ENCODE data around the gene CFAP100. TPM values are rescaled to one million over a fixed set of nuclear protein-coding genes. Genes with fewer than 3 reads are reported as not detected.

Gene CFAP100
- total and polyA plus RNA-seq, 2 donors: not detected

DNA sequence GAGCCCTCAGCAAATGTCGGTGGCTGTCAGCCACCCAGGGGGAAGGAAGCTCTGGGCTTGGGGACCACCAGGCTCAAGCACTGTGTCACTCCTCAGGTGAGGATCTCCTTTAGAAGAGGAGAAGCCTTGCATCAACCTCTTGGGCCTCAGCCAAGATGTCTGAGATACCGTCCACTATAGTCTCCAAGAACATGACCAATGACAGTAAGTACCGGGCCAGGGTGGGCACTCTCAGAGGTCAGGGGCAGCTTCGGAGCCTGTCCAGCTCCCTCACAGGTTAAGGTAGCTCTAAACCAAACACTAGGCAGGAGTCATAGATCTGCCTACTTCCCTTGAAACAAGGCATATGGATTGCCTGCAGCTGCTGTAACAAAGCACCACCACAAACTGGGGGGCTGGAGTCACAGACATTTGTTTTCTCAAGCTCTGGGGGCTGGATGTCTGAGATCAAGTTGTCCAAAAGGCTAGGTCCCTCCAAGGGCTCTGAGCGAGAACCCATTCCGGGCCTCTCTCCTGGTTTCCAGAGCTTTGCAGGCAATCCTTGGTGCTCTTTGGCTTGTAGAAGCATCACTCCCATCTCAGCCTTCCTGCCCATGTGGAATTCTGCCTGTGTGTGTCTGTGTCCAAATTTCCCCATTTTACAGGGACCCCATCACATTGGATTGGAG, 1.3 kb downstream of the CFAP100 start:
- no peak for DNase-seq (ENCODE audit: extremely low spot score)
- H3K4me3 ChIP-seq (ENCODE audit: low read depth, low read length): no peak overlapping the region

GRCh38 chr3:126396536-126396935, 1.8 kb downstream of the CFAP100 start:
- WGBS: 95% methylated on average over 5 of the region's 5 CpGs
- Histone ChIP-seq H3K27ac (ENCODE audit: low read depth) (no peak overlapping the region), H3K36me3 (ENCODE audit: insufficient read depth) (no peaks in the 10 kb centered on the region), H3K4me1 (ENCODE audit: insufficient read depth) (no peaks in the 10 kb centered on the region), H3K4me3 (ENCODE audit: low read depth, low read length) (no peak overlapping the region)
- no peak for DNase-seq (ENCODE audit: extremely low spot score)

More for the DNA sequence above, 1.3 kb downstream of the CFAP100 start:
- Histone ChIP-seq H3K27ac (ENCODE audit: low read depth) (no peak overlapping the region), H3K4me1 (ENCODE audit: insufficient read depth) (no peaks in the 10 kb centered on the region), H3K36me3 (ENCODE audit: insufficient read depth) (no peaks in the 10 kb centered on the region)
- 96% methylated on average over 6 of the region's 6 CpGs for WGBS

GRCh38 chr3:126397610-126398422, 3.1 kb downstream of the CFAP100 start:
- WGBS: 67% methylated on average over 13 of the region's 13 CpGs
- Histone ChIP-seq H3K27ac (ENCODE audit: low read depth) (no peak overlapping the region), H3K4me3 (ENCODE audit: low read depth, low read length) (no peak overlapping the region), H3K36me3 (ENCODE audit: insufficient read depth) (no peaks in the 10 kb centered on the region), H3K4me1 (ENCODE audit: insufficient read depth) (no peaks in the 10 kb centered on the region)
- no peak for DNase-seq (ENCODE audit: extremely low spot score)

- Histone ChIP-seq H3K36me3 (ENCODE audit: insufficient read depth) (no peaks in the 10 kb centered on the region), H3K27ac (ENCODE audit: low read depth) (no peak overlapping the region), H3K4me1 (ENCODE audit: insufficient read depth) (no peaks in the 10 kb centered on the region), H3K4me3 (ENCODE audit: low read depth, low read length) (no peak overlapping the region)
- 86% methylated on average over 14 of the region's 14 CpGs for WGBS
- no peak for DNase-seq (ENCODE audit: extremely low spot score)
Observed at GRCh38 chr3:126398423-126399350, 4.0 kb downstream of the CFAP100 start.

DNA sequence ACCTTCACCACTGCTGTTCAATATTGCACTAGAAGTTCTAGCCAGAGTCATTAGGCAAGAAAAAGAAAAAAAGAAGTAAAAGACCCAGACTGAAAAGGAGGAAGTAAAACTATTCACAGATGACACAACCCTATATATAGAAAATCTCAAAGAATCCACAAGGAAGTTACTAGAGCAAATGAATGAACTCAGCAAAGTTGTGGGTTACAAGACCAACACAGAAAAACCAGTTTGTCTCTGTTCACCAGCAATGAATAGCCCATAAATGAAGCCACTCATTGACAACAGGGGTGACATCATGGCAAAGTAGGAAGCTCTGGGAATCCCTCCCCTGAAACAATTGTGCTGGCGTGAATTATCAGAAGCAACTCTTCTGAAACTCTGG, 4.6 kb downstream of the CFAP100 start:
- Histone ChIP-seq H3K4me1 (ENCODE audit: insufficient read depth) (no peaks in the 10 kb centered on the region), H3K27ac (ENCODE audit: low read depth) (no peak overlapping the region), H3K4me3 (ENCODE audit: low read depth, low read length) (no peak overlapping the region), H3K36me3 (ENCODE audit: insufficient read depth) (no peaks in the 10 kb centered on the region)
- no peak for DNase-seq (ENCODE audit: extremely low spot score)
- WGBS: 86% methylated on average over 1 of the region's 1 CpG

DNA sequence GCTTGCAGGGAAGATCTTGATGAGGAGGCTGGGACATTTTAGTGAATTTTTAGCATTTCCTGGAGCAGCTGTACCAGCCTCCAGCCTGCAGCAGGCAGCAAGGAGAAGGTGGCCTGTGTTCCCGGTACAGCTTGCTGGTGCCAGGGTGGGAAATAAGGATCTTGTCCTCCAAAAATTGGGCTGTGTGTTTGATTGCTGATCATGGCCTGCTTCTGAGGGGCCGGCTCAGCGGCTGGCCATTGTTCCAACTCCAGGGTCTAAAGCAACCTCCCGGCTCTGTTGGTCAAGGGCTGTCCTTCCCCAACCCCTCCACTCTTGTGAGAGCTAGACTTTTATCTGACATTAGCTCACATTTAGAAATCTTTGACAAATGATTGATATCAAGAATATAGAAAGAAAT, 5.0 kb downstream of the CFAP100 start:
- 90% methylated on average over 4 of the region's 4 CpGs for WGBS
- no peak overlapping the region for H3K4me3 ChIP-seq (ENCODE audit: low read depth, low read length)
- no peaks in the 10 kb centered on the region for H3K4me1 ChIP-seq (ENCODE audit: insufficient read depth)
- no peak overlapping the region for H3K27ac ChIP-seq (ENCODE audit: low read depth)
- H3K36me3 ChIP-seq (ENCODE audit: insufficient read depth): no peaks in the 10 kb centered on the region
- no peak for DNase-seq (ENCODE audit: extremely low spot score)

GRCh38 chr3:126401611-126402160, 7.0 kb downstream of the CFAP100 start:
- H3K4me3 ChIP-seq (ENCODE audit: low read depth, low read length): no peak overlapping the region
- WGBS: 77% methylated on average over 8 of the region's 8 CpGs
- no peak overlapping the region for H3K27ac ChIP-seq (ENCODE audit: low read depth)
- no peaks in the 10 kb centered on the region for H3K36me3 ChIP-seq (ENCODE audit: insufficient read depth)
- no peak for DNase-seq (ENCODE audit: extremely low spot score)
- H3K4me1 ChIP-seq (ENCODE audit: insufficient read depth): no peaks in the 10 kb centered on the region

GRCh38 chr3:126402178-126402577, 7.5 kb downstream of the CFAP100 start:
- Histone ChIP-seq H3K4me1 (ENCODE audit: insufficient read depth) (no peaks in the 10 kb centered on the region), H3K27ac (ENCODE audit: low read depth) (no peak overlapping the region), H3K4me3 (ENCODE audit: low read depth, low read length) (no peak overlapping the region), H3K36me3 (ENCODE audit: insufficient read depth) (no peaks in the 10 kb centered on the region)
- no peak for DNase-seq (ENCODE audit: extremely low spot score)
- WGBS: 75% methylated on average over 6 of the region's 6 CpGs

GRCh38 chr3:126402666-126403302, 8.1 kb downstream of the CFAP100 start:
- Histone ChIP-seq H3K27ac (ENCODE audit: low read depth) (no peak overlapping the region), H3K4me3 (ENCODE audit: low read depth, low read length) (no peak overlapping the region), H3K36me3 (ENCODE audit: insufficient read depth) (no peaks in the 10 kb centered on the region), H3K4me1 (ENCODE audit: insufficient read depth) (no peaks in the 10 kb centered on the region)
- no peak for DNase-seq (ENCODE audit: extremely low spot score)
- 83% methylated on average over 12 of the region's 12 CpGs for WGBS

DNA sequence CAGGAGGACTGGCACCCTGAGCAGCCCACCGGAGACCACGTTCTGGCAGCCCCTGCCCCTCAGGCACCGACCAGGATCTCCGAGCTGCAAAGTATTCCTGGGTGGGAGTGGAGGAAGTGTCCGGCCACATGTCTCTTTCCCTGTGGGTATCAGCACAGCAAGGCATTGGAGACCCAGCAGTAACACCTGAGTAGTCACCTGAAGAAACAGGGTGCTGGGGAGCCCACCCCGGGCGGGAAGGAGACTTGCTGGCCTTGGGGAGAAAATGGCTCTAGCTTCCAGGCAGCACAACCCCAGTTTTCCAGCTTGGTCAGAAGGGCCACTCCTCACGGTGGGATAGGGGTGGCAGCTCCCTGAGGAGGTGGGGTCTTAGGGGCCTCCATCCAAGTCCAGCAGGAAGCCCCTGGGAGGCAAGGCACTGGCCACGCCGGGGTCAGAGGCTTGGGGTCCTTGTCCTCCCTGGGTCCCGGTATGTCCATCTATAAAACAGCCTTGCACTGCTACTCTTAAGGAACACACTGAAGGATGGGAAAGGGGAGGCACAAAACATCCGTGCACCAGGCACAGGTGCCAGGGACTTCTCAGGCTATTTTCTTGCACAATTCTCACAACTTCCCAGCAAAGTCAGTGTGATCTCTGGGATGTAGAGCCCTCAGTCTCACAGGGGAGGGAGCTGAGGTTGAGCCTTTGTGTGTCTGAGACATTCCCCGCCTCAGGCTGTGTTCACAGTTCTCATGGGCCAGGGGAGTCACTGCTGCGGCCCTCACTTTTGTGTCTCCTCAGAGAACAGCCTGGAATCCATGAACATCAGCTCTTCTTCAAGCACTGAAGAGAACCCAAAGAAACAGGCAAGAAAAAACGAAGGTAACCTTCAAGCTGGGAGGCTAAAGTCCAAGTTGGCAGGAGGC, 11.9 kb downstream of the CFAP100 start:
- WGBS: 82% methylated on average over 15 of the region's 15 CpGs
- Histone ChIP-seq H3K27ac (ENCODE audit: low read depth) (no peak overlapping the region), H3K4me1 (ENCODE audit: insufficient read depth) (no peaks in the 10 kb centered on the region), H3K36me3 (ENCODE audit: insufficient read depth) (no peaks in the 10 kb centered on the region), H3K4me3 (ENCODE audit: low read depth, low read length) (no peak overlapping the region)
- DNase-seq (ENCODE audit: extremely low spot score): no peak

GRCh38 chr3:126407412-126408044, 12.8 kb downstream of the CFAP100 start:
- no peak for DNase-seq (ENCODE audit: extremely low spot score)
- no peaks in the 10 kb centered on the region for H3K4me1 ChIP-seq (ENCODE audit: insufficient read depth)
- no peak overlapping the region for H3K27ac ChIP-seq (ENCODE audit: low read depth)
- no peaks in the 10 kb centered on the region for H3K36me3 ChIP-seq (ENCODE audit: insufficient read depth)
- WGBS: 80% methylated on average over 5 of the region's 5 CpGs
- H3K4me3 ChIP-seq (ENCODE audit: low read depth, low read length): no peak overlapping the region

DNA sequence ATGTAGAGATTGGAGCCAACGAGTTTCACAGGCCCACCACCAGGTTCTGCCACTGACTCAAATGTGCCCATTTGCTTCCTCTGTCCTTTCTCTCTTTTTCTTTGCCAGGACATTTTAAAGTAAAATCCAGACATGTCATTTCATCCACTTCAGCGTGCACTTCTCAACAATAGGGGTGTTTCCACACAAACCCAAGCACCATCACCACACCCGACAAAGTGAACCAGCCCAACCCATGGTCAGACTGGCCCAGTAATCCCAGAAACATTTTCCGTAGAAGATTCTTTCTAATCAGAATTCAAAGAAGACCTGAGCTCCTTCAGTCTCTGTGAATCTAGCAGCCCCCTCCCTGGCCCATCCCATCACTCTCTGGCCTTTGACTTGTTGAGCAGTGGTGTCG, 13.4 kb downstream of the CFAP100 start:
- WGBS: 81% methylated on average over 5 of the region's 5 CpGs
- H3K4me1 ChIP-seq (ENCODE audit: insufficient read depth): no peaks in the 10 kb centered on the region
- no peak overlapping the region for H3K27ac ChIP-seq (ENCODE audit: low read depth)
- no peak for DNase-seq (ENCODE audit: extremely low spot score)
- no peaks in the 10 kb centered on the region for H3K36me3 ChIP-seq (ENCODE audit: insufficient read depth)
- no peak overlapping the region for H3K4me3 ChIP-seq (ENCODE audit: low read depth, low read length)
